Stimulated activated CD8-positive, alpha-beta memory T cell treated with anti-CD3 and anti-CD28 coated beads, Interleukin-15, amount 100 ng/mL, for 4 hours (primary cell): Measurements from ENCODE around the gene EPPIN.
"Not testable (repeated sequence)": the region's sequence is repeated elsewhere in the genome, so short reads cannot be mapped to it uniquely, and the experiment has no call there.

ENCODE experiments used
- DNase-seq, 2 donors: peaks; one replicate each; pipeline ENCODE4 v3.0.0-alpha.2; 2020; ENCODE audit warnings: low read depth in 2 of 2

The EPPIN gene

DNA sequence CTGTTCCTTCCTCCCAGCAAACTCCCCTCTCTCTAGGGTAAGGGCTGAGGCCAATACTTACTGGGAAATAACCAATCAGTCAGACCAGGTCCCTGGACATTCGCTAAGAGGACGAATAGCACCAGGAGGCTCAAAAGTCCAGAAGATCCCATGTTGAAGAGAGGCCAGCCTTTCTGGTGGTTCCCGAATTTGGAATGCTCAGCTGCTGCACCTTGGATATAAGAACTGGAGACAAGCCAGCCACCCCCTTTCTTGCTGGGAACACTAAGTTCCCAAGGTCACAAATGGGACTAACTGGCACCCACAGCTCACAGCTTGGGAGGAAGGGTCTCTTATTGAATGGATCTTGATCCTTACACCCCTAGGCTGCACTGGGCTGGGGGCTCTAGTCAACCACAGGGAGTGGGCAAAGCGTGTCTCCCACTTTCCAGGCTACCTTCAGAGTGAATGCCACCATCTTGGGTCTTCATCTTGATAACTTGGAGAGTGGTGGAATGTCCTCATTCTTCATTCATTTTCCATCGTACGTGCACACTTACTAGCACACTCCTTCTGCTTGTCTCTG, at the start of gene EPPIN:
EPPIN (minus strand) TSS at position 196 of the 565 bp plus-strand sequence; CDS start at position 152, 44 bp downstream.
- DNase-seq = no peak

GRCh38 chr20:45595235-45595634, 48.0 kb upstream of the EPPIN start:
- no peak for DNase-seq

GRCh38 chr20:45593498-45593897, 46.3 kb upstream of the EPPIN start:
- no peak for DNase-seq

GRCh38 chr20:45592574-45593189, 45.5 kb upstream of the EPPIN start:
- DNase-seq = no peak

DNA sequence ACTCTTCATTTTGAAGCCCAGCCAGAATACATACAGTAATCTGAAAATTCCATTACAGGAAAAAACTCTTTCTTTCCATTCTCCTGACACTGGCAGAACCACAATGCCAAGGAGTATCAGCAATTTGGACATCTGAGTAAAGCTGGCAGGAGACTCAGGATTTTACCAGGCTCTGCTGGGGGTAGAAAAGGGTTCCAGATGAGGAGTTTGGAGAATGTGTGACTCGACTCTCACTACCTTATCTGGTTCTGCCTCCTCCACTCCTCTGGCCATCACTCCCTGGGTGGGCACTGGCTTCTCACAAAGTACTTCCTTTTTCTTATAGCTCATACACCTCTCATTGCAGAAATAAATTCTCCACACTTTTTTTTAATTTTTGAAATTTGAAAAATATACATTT, 42.5 kb upstream of the EPPIN start:
- DNase-seq = no peak

DNA sequence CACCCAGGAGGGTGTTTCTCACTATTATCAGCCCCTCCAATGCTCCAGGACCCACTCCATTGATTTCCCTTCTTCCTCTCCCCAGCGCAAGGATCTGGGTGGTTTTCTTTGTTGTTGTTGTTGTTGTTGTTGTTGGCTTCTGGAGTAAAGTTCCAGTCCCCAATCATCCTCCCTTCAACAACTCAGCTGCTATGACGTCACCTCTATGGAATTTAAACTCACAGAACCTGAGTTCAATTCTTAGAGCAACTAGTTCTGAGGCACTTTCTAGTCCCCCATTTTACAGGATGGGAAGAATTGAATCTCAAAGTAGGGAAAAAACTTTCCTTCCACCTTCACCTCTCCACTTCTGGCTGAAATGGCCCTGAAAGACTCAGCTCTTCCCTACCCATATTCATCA, 41.6 kb upstream of the EPPIN start:
- DNase-seq = no peak

GRCh38 chr20:45585986-45586385, 38.8 kb upstream of the EPPIN start:
- not testable (repeated sequence) for DNase-seq

DNA sequence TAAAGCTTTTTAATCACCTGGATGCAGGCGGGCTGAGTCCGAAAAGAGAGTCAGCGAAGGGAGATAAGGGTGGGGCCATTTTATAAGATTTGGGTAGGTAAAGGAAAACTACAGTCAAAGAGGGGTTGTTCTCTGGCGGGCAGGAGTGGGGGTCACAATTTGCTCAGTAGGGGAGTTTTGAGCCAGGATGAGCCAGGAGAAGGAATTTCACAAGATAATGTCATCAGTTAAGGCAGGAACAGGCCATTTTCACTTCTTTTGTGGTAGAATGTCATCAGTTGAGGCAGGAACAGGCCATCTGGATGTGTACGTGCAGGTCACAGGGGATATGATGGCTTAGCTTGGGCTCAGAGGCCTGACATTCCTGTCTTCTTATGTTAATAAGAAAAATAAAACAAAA, 37.1 kb upstream of the EPPIN start:
- not testable (repeated sequence) for DNase-seq

GRCh38 chr20:45583502-45583901, 36.3 kb upstream of the EPPIN start:
- no peak for DNase-seq

GRCh38 chr20:45581702-45582101, 34.5 kb upstream of the EPPIN start:
- no peak for DNase-seq

GRCh38 chr20:45579184-45579583, 32.0 kb upstream of the EPPIN start, which contains the start of gene WFDC8:
WFDC8 (minus strand) TSS chr20:45579284; CDS start chr20:45579247, 37 bp downstream.
- DNase-seq = no peak

DNA sequence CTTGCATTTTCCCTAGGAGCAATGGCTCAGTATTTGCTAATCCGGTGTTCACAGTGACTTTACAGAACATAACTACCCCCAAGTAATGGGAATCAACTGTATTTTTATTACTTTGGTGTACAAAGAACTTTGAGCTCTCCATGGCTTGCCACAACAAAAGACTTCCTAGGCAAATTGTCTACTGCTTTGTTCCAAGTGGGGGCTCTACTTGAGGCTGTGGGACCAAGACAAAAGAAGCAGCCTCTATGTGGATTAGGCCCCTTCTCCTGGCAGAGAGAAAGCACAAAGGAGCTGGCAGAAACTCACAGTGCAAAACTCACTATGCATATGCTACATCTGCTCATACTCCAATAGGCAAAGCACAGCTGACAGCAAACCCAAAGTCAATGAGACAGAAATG, 31.0 kb upstream of the EPPIN start:
- no peak for DNase-seq

DNA sequence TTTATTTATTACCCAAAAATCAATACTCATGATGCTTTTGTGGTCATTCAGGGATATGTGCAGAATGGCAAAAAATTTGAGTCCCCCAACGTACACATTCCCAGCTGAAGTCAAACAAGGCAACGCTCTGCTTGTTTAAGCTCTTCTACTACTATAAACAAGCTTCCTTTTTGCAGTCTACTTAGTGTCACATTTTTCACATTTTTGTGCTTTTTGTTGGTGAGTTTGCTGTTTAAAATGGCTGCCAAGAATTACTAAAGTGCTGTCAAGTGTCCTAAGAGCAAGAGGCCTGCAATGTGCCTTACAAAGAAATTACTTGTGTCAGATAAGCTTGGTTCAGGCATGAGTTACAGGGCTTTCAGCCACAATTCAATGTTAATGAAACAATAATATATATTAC, 29.8 kb upstream of the EPPIN start:
- no peak for DNase-seq

- no peak for DNase-seq
Observed at GRCh38 chr20:45575931-45576330, 28.7 kb upstream of the EPPIN start.

GRCh38 chr20:45569650-45570049, 22.4 kb upstream of the EPPIN start:
- DNase-seq = not testable (repeated sequence)

GRCh38 chr20:45564760-45565276, 17.6 kb upstream of the EPPIN start:
- DNase-seq = no peak

GRCh38 chr20:45555198-45555597, 8.0 kb upstream of the EPPIN start:
- DNase-seq = no peak

GRCh38 chr20:45552456-45552855, 5.3 kb upstream of the EPPIN start:
- DNase-seq = no peak

DNA sequence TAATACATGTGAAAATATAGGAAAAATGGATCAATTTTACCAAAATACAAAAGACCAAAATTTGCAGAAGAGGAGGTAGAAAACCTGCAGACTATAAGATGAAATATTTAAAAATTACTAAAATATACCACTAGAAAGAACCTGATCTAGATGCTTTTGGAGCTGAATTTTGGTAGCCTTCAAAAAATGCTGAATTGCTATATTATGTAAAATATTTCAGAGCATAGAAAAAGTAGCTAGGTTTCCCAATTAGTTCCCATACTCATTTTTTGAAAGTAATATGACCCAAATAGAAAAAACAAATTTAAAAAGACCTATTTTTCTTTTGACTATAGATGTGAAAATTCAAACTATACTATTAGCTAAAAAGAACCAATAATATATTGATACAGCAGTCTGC, 3.6 kb upstream of the EPPIN start:
- no peak for DNase-seq

- no peak for DNase-seq
Observed at GRCh38 chr20:45548410-45548809, 1.2 kb upstream of the EPPIN start.

- DNase-seq = no peak
Observed at GRCh38 chr20:45545754-45546453, 1.3 kb downstream of the EPPIN start.

- DNase-seq = no peak
Observed at GRCh38 chr20:45545351-45545750, 1.9 kb downstream of the EPPIN start.

GRCh38 chr20:45539382-45539781, 7.8 kb downstream of the EPPIN start, which contains the start of gene WFDC6:
WFDC6 (minus strand) TSS chr20:45539482; CDS start chr20:45539407, 75 bp downstream.
- DNase-seq = no peak
